Esophagus muscularis mucosa (tissue), 4 donors: ENCODE measurements around the gene XRCC1. TPM values are rescaled to one million over a fixed set of nuclear protein-coding genes. Genes with fewer than 3 reads are reported as not detected.

ENCODE experiments used
- DNase-seq: peaks from one replicate; pipeline ENCODE4 v3.0.0-alpha.2; 2017; ENCODE audit errors: extremely low spot score
- H3K27ac ChIP-seq, 4 donors: fragments of 200-600 bp; sonication (generic); replicated peaks in 1 of 4; 1 replicate in 3 of 4; 2 replicates in 1 of 4; pipeline ENCODE4 v1.5.1; 2016 to 2019; ENCODE audit warnings: mild to moderate bottlenecking in 1 of 4
- H3K27me3 ChIP-seq, 4 donors: fragments of 200-600 bp; sonication (generic); one replicate each; pipeline versions ENCODE4 v1.5.1 to v1.6.0; 2016 to 2019
- H3K36me3 ChIP-seq, 4 donors: fragments of 200-600 bp; sonication (generic); one replicate each; pipeline ENCODE4 v1.5.1; 2016 to 2019
- H3K4me1 ChIP-seq, 4 donors: fragments of 200-600 bp; sonication (generic); one replicate each; pipeline ENCODE4 v1.5.1; 2016 to 2019
- H3K4me3 ChIP-seq, 4 donors: fragments of 200-600 bp; sonication (generic); 1 replicate in 2 of 4; 2 replicates in 2 of 4; pipeline ENCODE4 v1.5.1; 2016 to 2019; ENCODE audit warnings: mild to moderate bottlenecking in 4 of 4, moderate library complexity in 1 of 4
- H3K9me3 ChIP-seq, 4 donors: fragments of 200-600 bp; sonication (generic); 1 replicate in 3 of 4; 2 replicates in 1 of 4; pipeline ENCODE4 v1.5.1; 2016 to 2019
- EP300 ChIP-seq: sonication (generic); formaldehyde crosslinking; IDR thresholded peaks from one replicate; pipeline ENCODE4 v1.6.1; 2017; ENCODE audit warnings: antibody characterized with exemption
- POLR2A ChIP-seq: fragments of 450-650 bp; IDR thresholded peaks from one replicate; pipeline ENCODE4 v1.6.1; 2017; ENCODE audit warnings: antibody characterized with exemption, moderate library complexity, mild to moderate bottlenecking, low read depth
- POLR2AphosphoS5 ChIP-seq, 2 donors: sonication (generic); formaldehyde crosslinking; IDR thresholded peaks; one replicate each; pipeline ENCODE4 v1.6.1; 2017; ENCODE audit warnings: antibody characterized with exemption in 2 of 2
- WGBS: methylation state at CpG from one replicate; pipeline ENCODE4 v1.1.5; 2018; 5-methylcytosine and 5-hydroxymethylcytosine counted together
- intact Hi-C: fragments of 100-400 bp; cut with DNase I; formaldehyde crosslinking; loops from one replicate; pipeline ENCODE4 v1.15.1; 2023
- total RNA-seq, 4 donors: library from RNA; depleted of rRNA; stranded (reverse); fragments of >200 nt; gene quantifications; one replicate each; pipeline versions ENCODE4 v1.1.0 to v1.2.1, GENCODE V29; 2016
- TF ChIP-seq, protein P1 (sequence below), 3 experiments: fragments of 200-600 bp in 2 of 3; fragments of 450-650 bp in 1 of 3; sonication (generic) in 2 of 3; IDR thresholded peaks; one replicate each; pipeline ENCODE4 v1.5.1; 2017 to 2019; ENCODE audit warnings: antibody characterized with exemption in 3 of 3, mild to moderate bottlenecking in 2 of 3, moderate library complexity in 1 of 3

XRCC1 gene
- total RNA-seq, 4 donors from 2014 or later, result 21.2 to 27.2 (median 24.4) TPM

- Histone ChIP-seq H3K36me3 (peaks cover 10 to 33% (median 22%) of the 10 kb centered on the region in 4 donors), H3K27me3 (no peaks in the 10 kb centered on the region), H3K27ac (peak overlapping the region; percentile 88 to 94 (median 92)), H3K4me1 (peaks cover 26 to 40% (median 38%) of the 10 kb centered on the region in 4 donors), H3K9me3 (peaks cover 0 to 9% (median 4%) of the 10 kb centered on the region in 4 donors), H3K4me3 (peak overlapping the region; percentile 51 to 75 (median 62))
- DNase-seq, result no peak
- TF ChIP-seq POLR2A (no peak), POLR2AphosphoS5 (IDR thresholded peaks at IDR 0.05) (peak; percentile 39 to 59)
- TF ChIP-seq, protein P1, sequence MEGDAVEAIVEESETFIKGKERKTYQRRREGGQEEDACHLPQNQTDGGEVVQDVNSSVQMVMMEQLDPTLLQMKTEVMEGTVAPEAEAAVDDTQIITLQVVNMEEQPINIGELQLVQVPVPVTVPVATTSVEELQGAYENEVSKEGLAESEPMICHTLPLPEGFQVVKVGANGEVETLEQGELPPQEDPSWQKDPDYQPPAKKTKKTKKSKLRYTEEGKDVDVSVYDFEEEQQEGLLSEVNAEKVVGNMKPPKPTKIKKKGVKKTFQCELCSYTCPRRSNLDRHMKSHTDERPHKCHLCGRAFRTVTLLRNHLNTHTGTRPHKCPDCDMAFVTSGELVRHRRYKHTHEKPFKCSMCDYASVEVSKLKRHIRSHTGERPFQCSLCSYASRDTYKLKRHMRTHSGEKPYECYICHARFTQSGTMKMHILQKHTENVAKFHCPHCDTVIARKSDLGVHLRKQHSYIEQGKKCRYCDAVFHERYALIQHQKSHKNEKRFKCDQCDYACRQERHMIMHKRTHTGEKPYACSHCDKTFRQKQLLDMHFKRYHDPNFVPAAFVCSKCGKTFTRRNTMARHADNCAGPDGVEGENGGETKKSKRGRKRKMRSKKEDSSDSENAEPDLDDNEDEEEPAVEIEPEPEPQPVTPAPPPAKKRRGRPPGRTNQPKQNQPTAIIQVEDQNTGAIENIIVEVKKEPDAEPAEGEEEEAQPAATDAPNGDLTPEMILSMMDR (IDR thresholded peaks at IDR 0.05), result peak; percentile 55 to 70 (median 70)
- intact Hi-C loops, result loop anchor here (5.0 kb wide), 3 partner anchors 42 to 117 kb away; partner anchors contain the start of genes IRGQ, PINLYP, XRCC1 and ZNF576
- WGBS, result 46% methylated on average over 31 of the region's 62 CpGs
Measured at GRCh38 chr19:43534816-43535761, 40.2 kb downstream of the XRCC1 start.

DNA sequence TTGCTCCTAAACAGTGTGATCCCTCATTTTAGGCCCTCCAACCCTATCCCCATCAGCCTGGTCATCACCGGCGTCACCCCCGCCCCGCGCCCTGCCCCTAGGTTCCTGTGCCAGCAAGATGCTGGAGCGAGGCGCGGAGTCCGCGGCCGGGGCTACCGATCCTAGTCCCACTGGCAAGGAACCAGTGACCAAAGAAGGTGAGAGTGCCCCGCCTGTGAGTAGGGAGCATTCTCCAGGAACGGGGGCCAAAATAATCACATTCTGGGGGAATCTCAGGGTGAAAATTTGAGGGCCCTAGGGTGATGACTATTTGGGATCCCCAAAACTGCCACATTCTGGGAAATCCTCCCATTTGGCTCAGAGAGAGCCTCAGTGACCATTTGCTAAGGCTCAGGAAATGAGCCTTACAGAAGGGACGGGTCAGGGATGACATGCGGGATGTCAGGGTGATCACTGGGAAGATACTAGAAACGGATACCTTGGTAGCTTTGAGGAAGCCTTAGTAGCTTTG, 41.0 kb downstream of the XRCC1 start:
- WGBS, result 16% methylated on average over 17 of the region's 17 CpGs
- H3K27ac ChIP-seq, result peak overlapping the region; percentile 88 to 94 (median 92)
- H3K4me3 ChIP-seq, result peak overlapping the region; percentile 51 to 75 (median 62)

GRCh38 chr19:43533546-43534304, 41.6 kb downstream of the XRCC1 start:
- intact Hi-C loops, result no loop called here
- Histone ChIP-seq H3K27ac (peak overlapping the region; percentile 88 to 94 (median 92)), H3K4me1 (peaks cover 26 to 40% (median 38%) of the 10 kb centered on the region in 4 donors), H3K9me3 (peaks cover 0 to 2% (median under 1%) of the 10 kb centered on the region in 4 donors), H3K27me3 (no peaks in the 10 kb centered on the region), H3K4me3 (peak overlapping the region; percentile 51 to 75 (median 62)), H3K36me3 (peaks cover under 1 to 20% (median 9%) of the 10 kb centered on the region in 4 donors)
- WGBS, result 6% methylated on average over 7 of the region's 41 CpGs
- TF ChIP-seq POLR2AphosphoS5 (IDR thresholded peaks at IDR 0.05) (peak; percentile 56 to 79), POLR2A (no peak)
- DNase-seq, result peak; percentile 100

More for the DNA sequence above, 41.0 kb downstream of the XRCC1 start:
- H3K9me3 ChIP-seq, result peaks cover 0 to 9% (median 4%) of the 10 kb centered on the region in 4 donors
- H3K36me3 ChIP-seq, result peaks cover 7 to 26% (median 15%) of the 10 kb centered on the region in 4 donors
- TF ChIP-seq POLR2A (no peak), EP300 (no peak), POLR2AphosphoS5 (IDR thresholded peaks at IDR 0.05) (no peak)
- TF ChIP-seq, protein P1 (IDR thresholded peaks at IDR 0.05), result no peak
- intact Hi-C loops, result no loop called here
- DNase-seq, result no peak
- H3K27me3 ChIP-seq, result no peaks in the 10 kb centered on the region
- peaks cover 26 to 40% (median 38%) of the 10 kb centered on the region in 4 donors for H3K4me1 ChIP-seq

GRCh38 chr19:43532962-43533545, 42.3 kb downstream of the XRCC1 start, which contains the start of gene ZNF575:
Gene ZNF575 (plus strand): TSS chr19:43533188. CDS start chr19:43534423, 1,235 bp downstream.
- Histone ChIP-seq H3K27me3 (no peaks in the 10 kb centered on the region), H3K36me3 (peaks cover 0 to 13% (median 5%) of the 10 kb centered on the region in 4 donors), H3K9me3 (no peaks in the 10 kb centered on the region), H3K27ac (peak within 1 kb of the TSS; percentile 88 to 94 (median 92)), H3K4me3 (peak within 1 kb of the TSS; percentile 51 to 75 (median 62)), H3K4me1 (peaks cover 26 to 44% (median 40%) of the 10 kb centered on the region in 4 donors)
- 0% methylated on average over 11 of the region's 47 CpGs for WGBS
- intact Hi-C loops, result no loop called here
- DNase-seq, result peak; percentile 96
- TF ChIP-seq, protein P1 (IDR thresholded peaks at IDR 0.05), result peak in 1 of 3 experiments; percentile 15
- TF ChIP-seq POLR2A, result no peak
- no peak for TF ChIP-seq EP300
- TF ChIP-seq POLR2AphosphoS5 (IDR thresholded peaks at IDR 0.05), result peak; percentile 72 to 85
